Keratinocyte (primary cell): ENCODE measurements around the gene SYPL1.

Source experiments
- CTCF ChIP-seq, 3 experiments: IDR thresholded peaks in 1 of 3; conservative IDR thresholded peaks in 1 of 3; optimal IDR thresholded peaks in 1 of 3; 2 replicates in 2 of 3; 3 replicates in 1 of 3; pipeline versions ENCODE3 to v1.5.1; 2011; ENCODE audit warnings: low read length in 3 of 3, mild to moderate bottlenecking in 3 of 3, moderate library complexity in 2 of 3, control low read depth in 1 of 3, inconsistent platforms in 1 of 3; ENCODE audit not compliant: insufficient read depth in 2 of 3; ENCODE audit errors: extremely low read depth in 1 of 3
- EZH2 ChIP-seq: IDR thresholded peaks from one replicate; pipeline ENCODE4 v1.6.1; 2012; ENCODE audit warnings: inconsistent platforms, mild to moderate bottlenecking, low read length, moderate library complexity

- no peak for TF ChIP-seq CTCF (optimal IDR thresholded peaks at IDR 0.05 in 1 of 3, IDR thresholded peaks at IDR 0.05 in 1 of 3, conservative IDR thresholded peaks at IDR 0.05 in 1 of 3; ENCODE audit: extremely low read depth in 1 of 3, insufficient read depth in 2 of 3, low read length in 3 of 3)
- TF ChIP-seq EZH2, result no peak
Observed at GRCh38 chr7:106104721-106105260, 7.3 kb downstream of the SYPL1 start.
